ENCODE results near the gene OCRL. TPM values are rescaled to one million over a fixed set of nuclear protein-coding genes. Genes with fewer than 3 reads are reported as not detected.

OCRL gene
- total and polyA plus RNA-seq, 12 donors = 24.2 to 48.6 (median 34.3) TPM

DNA sequence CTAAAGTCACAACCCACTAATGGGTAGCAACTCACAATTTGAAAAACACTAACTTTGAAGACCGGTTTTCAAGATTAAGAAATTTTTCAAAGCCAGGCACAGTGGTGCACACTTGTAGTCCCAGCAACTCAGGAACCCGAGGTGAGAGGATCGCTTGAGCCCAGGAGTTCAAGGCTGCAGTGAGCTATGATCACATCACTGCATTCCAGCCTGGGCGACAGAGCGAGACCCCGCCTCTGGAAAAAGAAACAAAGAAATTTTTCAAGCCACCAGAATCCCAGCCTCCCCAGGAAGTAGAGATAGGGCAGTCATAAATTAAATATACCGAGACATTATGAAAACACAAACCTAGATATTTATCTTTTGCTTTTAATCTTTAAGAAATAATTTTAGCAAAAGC lies 29.7 kb upstream of the OCRL start:
- intact Hi-C loops (cut with DNase I) = no loop called here
- Histone ChIP-seq H3K4me1 (replicated peaks in 1 of 2) (peaks cover 0 to 13% of the 10 kb centered on the region in 2 donors), H3K4me3 (no peak overlapping the region), H3K27ac (no peak overlapping the region), H3K27me3 (no peaks in the 10 kb centered on the region), H3K9me3 (replicated peaks in 1 of 3) (no peaks in the 10 kb centered on the region), H3K36me3 (replicated peaks in 1 of 2) (peaks cover 0 to 22% of the 10 kb centered on the region in 2 donors)
- DNase-seq = peak; percentile 22 to 64 (median 60)
- 20 to 36% (median 27%) methylated on average over 7 of the region's 7 CpGs for WGBS, 4 donors
- TF ChIP-seq, protein P1, sequence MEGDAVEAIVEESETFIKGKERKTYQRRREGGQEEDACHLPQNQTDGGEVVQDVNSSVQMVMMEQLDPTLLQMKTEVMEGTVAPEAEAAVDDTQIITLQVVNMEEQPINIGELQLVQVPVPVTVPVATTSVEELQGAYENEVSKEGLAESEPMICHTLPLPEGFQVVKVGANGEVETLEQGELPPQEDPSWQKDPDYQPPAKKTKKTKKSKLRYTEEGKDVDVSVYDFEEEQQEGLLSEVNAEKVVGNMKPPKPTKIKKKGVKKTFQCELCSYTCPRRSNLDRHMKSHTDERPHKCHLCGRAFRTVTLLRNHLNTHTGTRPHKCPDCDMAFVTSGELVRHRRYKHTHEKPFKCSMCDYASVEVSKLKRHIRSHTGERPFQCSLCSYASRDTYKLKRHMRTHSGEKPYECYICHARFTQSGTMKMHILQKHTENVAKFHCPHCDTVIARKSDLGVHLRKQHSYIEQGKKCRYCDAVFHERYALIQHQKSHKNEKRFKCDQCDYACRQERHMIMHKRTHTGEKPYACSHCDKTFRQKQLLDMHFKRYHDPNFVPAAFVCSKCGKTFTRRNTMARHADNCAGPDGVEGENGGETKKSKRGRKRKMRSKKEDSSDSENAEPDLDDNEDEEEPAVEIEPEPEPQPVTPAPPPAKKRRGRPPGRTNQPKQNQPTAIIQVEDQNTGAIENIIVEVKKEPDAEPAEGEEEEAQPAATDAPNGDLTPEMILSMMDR (IDR thresholded peaks at IDR 0.05) = no peak
- TF ChIP-seq POLR2A (IDR thresholded peaks at IDR 0.05) = no peak

DNA sequence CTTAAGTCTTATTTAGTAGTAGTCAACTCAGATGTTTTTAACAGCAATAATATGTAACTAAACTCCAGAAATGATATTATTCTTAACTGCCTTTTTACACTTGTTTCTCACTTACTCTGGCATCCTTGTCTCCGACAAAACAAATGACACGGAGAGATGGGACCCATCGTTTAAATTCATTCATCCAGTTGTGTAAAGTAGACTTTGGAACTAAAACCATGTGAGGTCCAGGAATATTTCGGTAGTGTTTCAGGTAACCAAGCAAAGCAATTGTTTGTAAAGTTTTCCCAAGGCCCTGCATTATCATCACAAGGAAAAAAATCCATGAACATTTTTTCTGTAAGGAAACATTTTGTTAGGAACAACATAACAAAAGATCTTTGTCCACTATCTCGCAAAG lies 28.4 kb upstream of the OCRL start:
- Histone ChIP-seq H3K27ac (no peak overlapping the region), H3K36me3 (replicated peaks in 1 of 2) (peaks cover 0 to 12% of the 10 kb centered on the region in 2 donors), H3K4me3 (no peak overlapping the region), H3K9me3 (replicated peaks in 1 of 3) (no peaks in the 10 kb centered on the region), H3K4me1 (replicated peaks in 1 of 2) (peaks cover 0 to 13% of the 10 kb centered on the region in 2 donors), H3K27me3 (no peaks in the 10 kb centered on the region)
- no peak for DNase-seq
- TF ChIP-seq POLR2A (IDR thresholded peaks at IDR 0.05) = no peak
- TF ChIP-seq, protein P1 (IDR thresholded peaks at IDR 0.05) = no peak
- WGBS, 4 donors = 67 to 82% (median 76%) methylated on average over 5 of the region's 5 CpGs
- intact Hi-C loops (cut with DNase I) = no loop called here

- no peak for TF ChIP-seq POLR2A (IDR thresholded peaks at IDR 0.05)
- TF ChIP-seq, protein P1 (IDR thresholded peaks at IDR 0.05) = no peak
- intact Hi-C loops (cut with DNase I) = no loop called here
- no peak for DNase-seq
- no peak overlapping the region for H3K4me3 ChIP-seq
- H3K27ac ChIP-seq = no peak overlapping the region
- H3K36me3 ChIP-seq (replicated peaks in 1 of 2) = peaks cover 0 to 5% of the 10 kb centered on the region in 2 donors
- WGBS, 4 donors = 71 to 82% (median 74%) methylated on average over 2 of the region's 2 CpGs
- peaks cover 0 to 13% of the 10 kb centered on the region in 2 donors for H3K4me1 ChIP-seq (replicated peaks in 1 of 2)
- no peaks in the 10 kb centered on the region for H3K9me3 ChIP-seq (replicated peaks in 1 of 3)
- H3K27me3 ChIP-seq = no peaks in the 10 kb centered on the region
These were observed 27.6 kb upstream of the OCRL start for GRCh38 chrX:129512409-129512808.

DNA sequence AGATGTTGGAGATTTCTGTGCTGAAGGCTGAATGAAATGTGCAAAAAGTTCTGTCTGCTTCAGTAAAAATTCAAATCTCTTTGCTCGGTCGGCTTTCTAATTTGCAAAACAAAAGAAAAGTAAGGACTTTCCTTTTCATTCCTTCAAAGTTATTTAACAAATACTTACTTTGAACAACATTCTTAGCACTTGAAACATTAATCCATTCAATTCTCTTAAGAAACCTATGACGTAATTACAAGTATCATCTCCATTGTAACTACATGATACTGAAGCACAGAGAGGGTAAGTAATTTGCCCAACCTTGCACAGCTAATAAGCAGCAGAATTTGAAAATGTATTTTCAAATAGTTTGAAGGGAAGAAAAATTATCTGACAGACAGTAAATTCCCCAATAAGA lies 23.7 kb upstream of the OCRL start:
- Histone ChIP-seq H3K27ac (no peak overlapping the region), H3K36me3 (replicated peaks in 1 of 2) (no peaks in the 10 kb centered on the region), H3K4me3 (no peak overlapping the region), H3K27me3 (no peaks in the 10 kb centered on the region), H3K4me1 (replicated peaks in 1 of 2) (peaks cover 4 to 12% of the 10 kb centered on the region in 2 donors), H3K9me3 (replicated peaks in 1 of 3) (no peaks in the 10 kb centered on the region)
- WGBS, 4 donors = 57 to 77% (median 69%) methylated on average over 3 of the region's 3 CpGs
- intact Hi-C loops (cut with DNase I) = no loop called here
- TF ChIP-seq POLR2A (IDR thresholded peaks at IDR 0.05) = no peak
- TF ChIP-seq, protein P1 (IDR thresholded peaks at IDR 0.05) = no peak
- DNase-seq = no peak
